ENCODE data around the gene DPYD.
A peak's percentile ranks its signal among the peaks of the same experiment; 100 is the strongest.

DPYD gene

GRCh38 chr1:97909266-97909665, 11.6 kb downstream of the DPYD start:
- ChIA-PET POLR2A (no interaction called here), CTCF (interaction anchor here (1.3 kb wide), 1 partner anchor 11 kb away, joined by 3 read pairs; the partner anchor contains the start of gene DPYD)
- TF ChIP-seq, protein P1, sequence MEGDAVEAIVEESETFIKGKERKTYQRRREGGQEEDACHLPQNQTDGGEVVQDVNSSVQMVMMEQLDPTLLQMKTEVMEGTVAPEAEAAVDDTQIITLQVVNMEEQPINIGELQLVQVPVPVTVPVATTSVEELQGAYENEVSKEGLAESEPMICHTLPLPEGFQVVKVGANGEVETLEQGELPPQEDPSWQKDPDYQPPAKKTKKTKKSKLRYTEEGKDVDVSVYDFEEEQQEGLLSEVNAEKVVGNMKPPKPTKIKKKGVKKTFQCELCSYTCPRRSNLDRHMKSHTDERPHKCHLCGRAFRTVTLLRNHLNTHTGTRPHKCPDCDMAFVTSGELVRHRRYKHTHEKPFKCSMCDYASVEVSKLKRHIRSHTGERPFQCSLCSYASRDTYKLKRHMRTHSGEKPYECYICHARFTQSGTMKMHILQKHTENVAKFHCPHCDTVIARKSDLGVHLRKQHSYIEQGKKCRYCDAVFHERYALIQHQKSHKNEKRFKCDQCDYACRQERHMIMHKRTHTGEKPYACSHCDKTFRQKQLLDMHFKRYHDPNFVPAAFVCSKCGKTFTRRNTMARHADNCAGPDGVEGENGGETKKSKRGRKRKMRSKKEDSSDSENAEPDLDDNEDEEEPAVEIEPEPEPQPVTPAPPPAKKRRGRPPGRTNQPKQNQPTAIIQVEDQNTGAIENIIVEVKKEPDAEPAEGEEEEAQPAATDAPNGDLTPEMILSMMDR (IDR thresholded peaks at IDR 0.05; ENCODE audit: insufficient read depth, low read length, missing control alignments) = no peak
- DNase-seq (ENCODE audit: low read depth, low spot score) = no peak
- no peak overlapping the region for H3K4me3 ChIP-seq (ENCODE audit: low read depth, low read length)

GRCh38 chr1:97907886-97908285, 12.9 kb downstream of the DPYD start:
- no peak overlapping the region for H3K4me3 ChIP-seq (ENCODE audit: low read depth, low read length)
- ChIA-PET CTCF (interaction anchor here (1.3 kb wide), 1 partner anchor 13 kb away, joined by 3 read pairs; the partner anchor contains the start of gene DPYD), POLR2A (no interaction called here)
- no peak for DNase-seq (ENCODE audit: low read depth, low spot score)
- TF ChIP-seq, protein P1 (IDR thresholded peaks at IDR 0.05; ENCODE audit: insufficient read depth, low read length, missing control alignments) = no peak

DNA sequence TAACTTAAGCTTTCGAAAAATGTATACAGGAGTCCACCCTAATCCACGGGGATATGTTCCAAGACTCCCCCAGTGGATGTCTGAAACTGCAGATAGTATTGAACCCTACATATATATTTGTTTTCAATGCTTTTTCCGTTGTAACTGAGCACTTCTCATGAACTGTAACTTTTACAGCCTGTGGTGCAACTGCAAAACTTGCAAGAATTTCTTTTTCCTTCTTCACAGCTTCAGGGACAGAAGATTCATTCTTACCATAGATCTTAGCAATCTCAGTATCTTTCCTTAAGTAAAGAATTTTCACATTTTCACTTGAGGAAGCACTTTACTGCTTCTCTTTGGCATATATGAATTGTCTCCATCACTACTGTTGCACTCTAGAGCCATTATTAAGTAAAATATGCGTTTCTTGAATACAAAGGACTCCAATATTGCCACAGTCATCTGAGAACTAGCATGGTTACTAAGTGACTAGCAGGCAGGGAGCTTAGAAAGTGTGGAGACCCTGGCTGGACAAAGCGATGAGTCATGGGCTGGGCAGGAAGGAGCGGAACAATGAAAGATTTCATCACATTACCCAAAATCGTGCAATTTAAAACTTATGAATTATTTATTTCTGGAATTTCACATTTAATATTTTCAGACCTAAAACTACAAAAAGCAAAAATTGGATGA, 14.1 kb downstream of the DPYD start:
- H3K4me3 ChIP-seq (ENCODE audit: low read depth, low read length) = no peak overlapping the region
- ChIA-PET POLR2A (no interaction called here), CTCF (interaction anchor here (1.0 to 1.3 kb wide), 2 partner anchors 10 to 562 kb away, joined by 3 to 4 read pairs; no protein-coding TSS in a partner anchor)
- peak; percentile 38 for DNase-seq (ENCODE audit: low read depth, low spot score)
- TF ChIP-seq, protein P1 (IDR thresholded peaks at IDR 0.05; ENCODE audit: insufficient read depth, low read length, missing control alignments) = no peak

DNA sequence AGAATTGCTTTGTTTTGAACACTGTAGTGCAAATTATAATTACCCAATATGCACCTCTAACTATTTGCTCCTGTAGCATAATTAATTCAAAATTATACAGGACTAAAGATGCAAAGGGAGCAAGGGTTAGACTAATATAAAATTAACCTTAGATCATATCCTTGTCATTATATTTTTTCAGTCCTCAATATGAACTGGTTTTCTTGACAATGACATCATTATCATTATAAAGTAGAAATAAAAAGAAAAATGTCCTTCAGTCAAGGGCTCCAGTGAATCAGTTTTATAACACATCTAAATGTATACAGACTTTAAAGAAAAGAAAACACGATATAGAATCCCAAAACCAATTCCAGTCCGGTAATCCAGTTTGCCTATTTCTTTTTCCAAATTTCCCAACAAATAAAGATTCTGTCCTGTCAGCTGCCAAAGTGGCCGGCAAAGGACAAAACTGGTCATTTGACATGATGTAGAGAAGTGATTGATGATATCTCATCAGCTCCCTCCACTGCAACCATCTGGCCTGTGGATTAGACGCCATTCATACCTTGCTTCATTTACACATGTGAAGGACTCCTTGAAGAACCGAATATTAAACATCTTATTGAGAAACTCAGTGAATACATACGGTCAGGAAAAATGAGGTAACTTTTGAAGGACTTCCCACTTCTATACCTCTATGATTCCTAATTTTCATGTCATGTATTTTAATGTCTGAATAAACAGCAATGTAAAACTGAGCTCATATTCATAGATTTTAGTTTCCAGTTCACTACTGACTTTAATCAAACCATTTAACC, 15.5 kb downstream of the DPYD start:
- CTCF ChIA-PET = interaction anchor here (2.3 kb wide), 1 partner anchor 11 kb away, joined by 7 read pairs; no protein-coding TSS in a partner anchor

GRCh38 chr1:97904534-97904933, 16.3 kb downstream of the DPYD start:
- no peak for DNase-seq (ENCODE audit: low read depth, low spot score)
- POLR2A ChIA-PET = no interaction called here

More for the DNA sequence above, 15.5 kb downstream of the DPYD start:
- TF ChIP-seq, protein P1 (IDR thresholded peaks at IDR 0.05; ENCODE audit: insufficient read depth, low read length, missing control alignments) = no peak
- no peak overlapping the region for H3K4me3 ChIP-seq (ENCODE audit: low read depth, low read length)
- POLR2A ChIA-PET = no interaction called here
- no peak for DNase-seq (ENCODE audit: low read depth, low spot score)

More at GRCh38 chr1:97904534-97904933, 16.3 kb downstream of the DPYD start:
- CTCF ChIA-PET = interaction anchor here (2.3 kb wide), 1 partner anchor 12 kb away, joined by 7 read pairs; no protein-coding TSS in a partner anchor
- no peak overlapping the region for H3K4me3 ChIP-seq (ENCODE audit: low read depth, low read length)
- TF ChIP-seq, protein P1 (IDR thresholded peaks at IDR 0.05; ENCODE audit: insufficient read depth, low read length, missing control alignments) = no peak

Measured in AG04449 (cell line).